ENCODE results near the gene ANKRD23. TPM values are rescaled to one million over a fixed set of nuclear protein-coding genes. Genes with fewer than 3 reads are reported as not detected.

Gene ANKRD23
- total and polyA plus RNA-seq, 11 donors: 0.96 to 26.7 (median 7.9) TPM

- DNase-seq: no peak
- Histone ChIP-seq H3K9me3 (no peaks in the 10 kb centered on the region), H3K4me1 (peaks cover 0 to 32% (median 14%) of the 10 kb centered on the region in 12 donors), H3K36me3 (peaks cover 0 to 96% (median 84%) of the 10 kb centered on the region in 9 donors), H3K4me3 (no peak overlapping the region), H3K27ac (no peak overlapping the region), H3K27me3 (no peaks in the 10 kb centered on the region)
- WGBS, 4 donors: 95 to 99% (median 96%) methylated on average over 12 to 14 of the region's 14 CpGs
- ATAC-seq: no peak
- TF ChIP-seq POLR2A (IDR thresholded peaks at IDR 0.05) (no peak), CTCF (IDR thresholded peaks at IDR 0.05) (no peak)
- intact Hi-C loops (cut with DNase I): no loop called here
Measured at GRCh38 chr2:96828436-96828835, 15.4 kb downstream of the ANKRD23 start.

- H3K27ac ChIP-seq: no peak overlapping the region
- ATAC-seq (no peak), DNase-seq (no peak)
- TF ChIP-seq POLR2A (IDR thresholded peaks at IDR 0.05): no peak
- TF ChIP-seq CTCF (IDR thresholded peaks at IDR 0.05): no peak
- no peak overlapping the region for H3K4me3 ChIP-seq
- 83 to 89% (median 89%) methylated on average over 18 to 22 of the region's 22 CpGs for WGBS, 4 donors
- peaks cover 0 to 24% (median 13%) of the 10 kb centered on the region in 12 donors for H3K4me1 ChIP-seq
- H3K27me3 ChIP-seq: no peaks in the 10 kb centered on the region
- H3K9me3 ChIP-seq: no peaks in the 10 kb centered on the region
- H3K36me3 ChIP-seq: peaks cover 0 to 89% (median 81%) of the 10 kb centered on the region in 9 donors
- intact Hi-C loops (cut with DNase I): no loop called here
Measured at GRCh38 chr2:96826546-96827278, 17.1 kb downstream of the ANKRD23 start.

- no peaks in the 10 kb centered on the region for H3K27me3 ChIP-seq
- H3K4me3 ChIP-seq: no peak overlapping the region
- no peaks in the 10 kb centered on the region for H3K9me3 ChIP-seq
- peaks cover 0 to 76% (median 66%) of the 10 kb centered on the region in 9 donors for H3K36me3 ChIP-seq
- H3K4me1 ChIP-seq: peaks cover 0 to 38% (median 21%) of the 10 kb centered on the region in 12 donors
- DNase-seq: no peak
- peak in 1 of 4 donors; percentile 25 for ATAC-seq
- H3K27ac ChIP-seq: no peak overlapping the region
- intact Hi-C loops (cut with DNase I): no loop called here
- WGBS, 4 donors: 87 to 94% (median 93%) methylated on average over 7 to 14 of the region's 14 CpGs
- no peak for TF ChIP-seq CTCF (IDR thresholded peaks at IDR 0.05)
- no peak for TF ChIP-seq POLR2A (IDR thresholded peaks at IDR 0.05)
Measured at GRCh38 chr2:96825057-96825456, 18.8 kb downstream of the ANKRD23 start.

GRCh38 chr2:96824079-96824870 is 19.5 kb downstream of the ANKRD23 start:
- intact Hi-C loops (cut with DNase I): no loop called here
- 54 to 61% (median 58%) methylated on average over 6 of the region's 6 CpGs for WGBS, 4 donors
- TF ChIP-seq CTCF (IDR thresholded peaks at IDR 0.05): no peak
- no peak for TF ChIP-seq POLR2A (IDR thresholded peaks at IDR 0.05)
- ATAC-seq: no peak
- Histone ChIP-seq H3K4me1 (peaks cover 0 to 46% (median 28%) of the 10 kb centered on the region in 12 donors), H3K36me3 (peaks cover 0 to 69% (median 58%) of the 10 kb centered on the region in 9 donors), H3K27me3 (no peaks in the 10 kb centered on the region), H3K9me3 (no peaks in the 10 kb centered on the region), H3K27ac (no peak overlapping the region), H3K4me3 (no peak overlapping the region)
- no peak for DNase-seq

Data from heart left ventricle (tissue), 16 donors.